PC-9 (cell line): ENCODE data around the gene GMDS. TPM values are rescaled to one million over a fixed set of nuclear protein-coding genes. Genes with fewer than 3 reads are reported as not detected.

Experiments
- BruUV-seq: library from RNA; stranded (reverse); fragments of 400-500 nt; replicated peaks from 2 replicates; lab custom pipeline; 2021; lab: Mats Ljungman, UMichigan
- CTCF ChIA-PET: fragments of 300-600 bp; sonication (Branson Sonifier 250); formaldehyde crosslinking; loops from one replicate; lab custom pipeline; 2022; ENCODE audit warnings: antibody characterized with exemption; lab: Charles Lee
- POLR2A ChIA-PET: fragments of 300-600 bp; sonication (Branson Sonifier 250); formaldehyde crosslinking; loops from one replicate; lab custom pipeline; 2022; ENCODE audit warnings: antibody characterized with exemption; ENCODE audit not compliant: unreplicated experiment; lab: Charles Lee
- DNase-seq, 2 experiments: peaks; one replicate each; pipeline versions ENCODE4 v3.0.0 to v3.0.0-alpha.2; 2015 to 2022; ENCODE audit warnings: mixed read lengths in 1 of 2
- H2AFZ ChIP-seq: fragments of 200-600 bp; sonication (generic); 2 replicates; pipeline ENCODE4 v1.8.1; 2017; ENCODE audit warnings: antibody characterized with exemption
- H3F3A ChIP-seq: fragments of 200-600 bp; sonication (generic); 2 replicates; pipeline ENCODE4 v1.8.1; 2017; ENCODE audit warnings: antibody characterized with exemption, mild to moderate bottlenecking, low read depth; ENCODE audit not compliant: insufficient read depth
- H3K27ac ChIP-seq: fragments of 200-600 bp; sonication (generic); 2 replicates; pipeline ENCODE4 v1.6.1; 2016; ENCODE audit warnings: mixed run types
- H3K27me3 ChIP-seq: fragments of 200-600 bp; sonication (generic); 2 replicates; pipeline ENCODE4 v1.6.1; 2016; ENCODE audit warnings: low read depth, mixed run types; ENCODE audit not compliant: insufficient read depth
- H3K36me3 ChIP-seq: fragments of 200-600 bp; sonication (generic); 2 replicates; pipeline ENCODE4 v1.6.1; 2016; ENCODE audit warnings: low read depth, mixed run types
- H3K4me1 ChIP-seq: fragments of 200-600 bp; sonication (generic); replicated peaks from 2 replicates; pipeline ENCODE4 v1.6.1; 2016; ENCODE audit warnings: mixed run types; ENCODE audit not compliant: insufficient read depth
- H3K4me2 ChIP-seq: fragments of 200-600 bp; sonication (generic); 2 replicates; pipeline ENCODE4 v1.6.1; 2017; ENCODE audit warnings: mixed run types
- H3K4me3 ChIP-seq: fragments of 200-600 bp; sonication (generic); 2 replicates; pipeline ENCODE4 v1.6.1; 2016; ENCODE audit warnings: mixed run types
- H3K79me2 ChIP-seq: fragments of 200-600 bp; sonication (generic); 2 replicates; pipeline ENCODE4 v1.6.1; 2017; ENCODE audit warnings: low read depth, mixed run types
- H3K9me2 ChIP-seq: fragments of 200-600 bp; sonication (generic); 2 replicates; pipeline ENCODE4 v1.8.1; 2017; ENCODE audit warnings: mild to moderate bottlenecking; ENCODE audit not compliant: insufficient read depth
- H3K9me3 ChIP-seq: fragments of 200-600 bp; sonication (generic); 2 replicates; pipeline ENCODE4 v1.8.1; 2016; ENCODE audit warnings: low read depth; ENCODE audit not compliant: insufficient read depth
- H4K20me1 ChIP-seq: fragments of 200-600 bp; sonication (generic); 2 replicates; pipeline ENCODE4 v1.8.1; 2017; ENCODE audit not compliant: insufficient read depth
- CTCF ChIP-seq: fragments of 200-600 bp; sonication (generic); conservative IDR thresholded peaks from 2 replicates; pipeline ENCODE4 v1.6.1; 2017; ENCODE audit warnings: mixed run types, antibody characterized with exemption, mild to moderate bottlenecking, moderate library complexity
- EZH2 ChIP-seq: fragments of 200-600 bp; sonication (generic); IDR thresholded peaks from 2 replicates; pipeline ENCODE4 v1.8.0; 2017; ENCODE audit warnings: antibody characterized with exemption, low read depth
- intact Hi-C: fragments of 100-400 bp; cut with micrococcal nuclease; formaldehyde crosslinking; loops from one replicate; pipeline ENCODE4 v1.10.0; 2022; ENCODE audit not compliant: unreplicated experiment
- total RNA-seq: library from RNA; stranded (reverse); gene quantifications from 2 replicates; pipeline ENCODE4 v1.2.3, GENCODE V29; 2021

The GMDS gene
- total RNA-seq, 1 experiment from 2014 or later = 30.1 TPM

GRCh38 chr6:1736346-1737105 is 508.9 kb downstream of the GMDS start:
- H3K27ac ChIP-seq = no peak overlapping the region
- H3K36me3 ChIP-seq = no peaks in the 10 kb centered on the region
- no peaks in the 10 kb centered on the region for H3F3A ChIP-seq
- intact Hi-C loops = no loop called here
- no peak for DNase-seq
- POLR2A ChIA-PET = no interaction called here
- no peaks in the 10 kb centered on the region for H4K20me1 ChIP-seq
- no peak overlapping the region for H2AFZ ChIP-seq
- H3K27me3 ChIP-seq = no peaks in the 10 kb centered on the region
- no peaks in the 10 kb centered on the region for H3K9me3 ChIP-seq
- no peak overlapping the region for H3K4me2 ChIP-seq
- no TSS peak for BruUV-seq
- no peak for TF ChIP-seq EZH2
- no peak for TF ChIP-seq CTCF
- no peaks in the 10 kb centered on the region for H3K4me1 ChIP-seq
- CTCF ChIA-PET = interaction anchor here (0.6 kb wide), 1 partner anchor 14 kb away, joined by 3 read pairs; no protein-coding TSS in a partner anchor
- no peaks in the 10 kb centered on the region for H3K79me2 ChIP-seq
- H3K4me3 ChIP-seq = no peak overlapping the region
- no peaks in the 10 kb centered on the region for H3K9me2 ChIP-seq

GRCh38 chr6:1735239-1735803 is 510.1 kb downstream of the GMDS start:
- H4K20me1 ChIP-seq = no peaks in the 10 kb centered on the region
- no peaks in the 10 kb centered on the region for H3K4me1 ChIP-seq
- no peaks in the 10 kb centered on the region for H3K27me3 ChIP-seq
- H3K27ac ChIP-seq = no peak overlapping the region
- intact Hi-C loops = no loop called here
- H3K79me2 ChIP-seq = no peaks in the 10 kb centered on the region
- no peak overlapping the region for H3K4me2 ChIP-seq
- no peaks in the 10 kb centered on the region for H3K9me3 ChIP-seq
- H3K9me2 ChIP-seq = no peaks in the 10 kb centered on the region
- DNase-seq = no peak
- ChIA-PET POLR2A (no interaction called here), CTCF (no interaction called here)
- no peak overlapping the region for H3K4me3 ChIP-seq
- no peaks in the 10 kb centered on the region for H3K36me3 ChIP-seq
- TF ChIP-seq EZH2 = no peak
- no peak for TF ChIP-seq CTCF
- H2AFZ ChIP-seq = no peak overlapping the region
- no TSS peak for BruUV-seq
- H3F3A ChIP-seq = no peaks in the 10 kb centered on the region

GRCh38 chr6:1730882-1731281 is 514.5 kb downstream of the GMDS start:
- Histone ChIP-seq H3K4me1 (no peaks in the 10 kb centered on the region), H3K9me2 (no peaks in the 10 kb centered on the region), H3K27ac (no peak overlapping the region), H4K20me1 (no peaks in the 10 kb centered on the region), H3K36me3 (no peaks in the 10 kb centered on the region), H3K79me2 (no peaks in the 10 kb centered on the region), H3K4me2 (no peak overlapping the region), H2AFZ (no peak overlapping the region), H3F3A (no peaks in the 10 kb centered on the region), H3K27me3 (no peaks in the 10 kb centered on the region), H3K4me3 (no peak overlapping the region), H3K9me3 (no peaks in the 10 kb centered on the region)
- DNase-seq = no peak
- ChIA-PET POLR2A (no interaction called here), CTCF (no interaction called here)
- intact Hi-C loops = no loop called here
- no TSS peak for BruUV-seq
- no peak for TF ChIP-seq CTCF
- TF ChIP-seq EZH2 = no peak
